ENCODE data around the gene CCDC61. TPM values are rescaled to one million over a fixed set of nuclear protein-coding genes. Genes with fewer than 3 reads are reported as not detected.

CCDC61 gene
- total RNA-seq, 2 experiments from 2014 or later, result 26.5 to 27.0 TPM

Small RNA genes lying within 50 kb of the gene (microRNA-seq; reads per million reads assigned to microRNA genes)
- gene MIR769 (ENCODE audit: borderline microRNAs expressed, borderline replicate concordance), result 152 reads per million, percentile 74 among the genes with 10 or more reads in this experiment

Other genes with a start within 250 kb of the CCDC61 start
- under 1 TPM; 0.64 to 0.85 TPM for gene SIX5, start 226.2 kb upstream of the CCDC61 start, total RNA-seq
- 10 to 100 TPM; 24.1 to 24.4 TPM for gene DMPK, start 213.0 kb upstream of the CCDC61 start, total RNA-seq
- gene DMWD, start 202.6 kb upstream of the CCDC61 start, total RNA-seq, result 10 to 100 TPM; 35.0 to 37.8 TPM
- under 1 TPM; 0.42 to 0.57 TPM for gene RSPH6A, start 180.2 kb upstream of the CCDC61 start, total RNA-seq
- 10 to 100 TPM; 91.0 to 98.0 TPM for gene SYMPK, start 132.3 kb upstream of the CCDC61 start, total RNA-seq
- not detected for gene FOXA3, start 131.1 kb upstream of the CCDC61 start, total RNA-seq
- gene IRF2BP1, start 109.3 kb upstream of the CCDC61 start, total RNA-seq, result 10 to 100 TPM; 17.5 to 19.1 TPM
- gene MYPOP, start 92.9 kb upstream of the CCDC61 start, total RNA-seq, result 10 to 100 TPM in 1 of 2 experiments, 1 to 10 TPM in 1; 9.7 to 11.4 TPM
- gene NANOS2, start 80.7 kb upstream of the CCDC61 start, total RNA-seq, result not detected
- gene NOVA2, start 21.6 kb upstream of the CCDC61 start, total RNA-seq, result under 1 TPM; 0.04 to 0.10 TPM
- gene PGLYRP1, start 27.6 kb downstream of the CCDC61 start, total RNA-seq, result not detected
- gene IGFL4, start 45.5 kb downstream of the CCDC61 start, total RNA-seq, result not detected
- gene IGFL3, start 129.2 kb downstream of the CCDC61 start, total RNA-seq, result not detected
- gene IGFL2, start 152.8 kb downstream of the CCDC61 start, total RNA-seq, result not detected
- not detected for gene IGFL1, start 234.3 kb downstream of the CCDC61 start, total RNA-seq

All from activated CD4-positive, alpha-beta T cell treated with anti-CD3 and anti-CD28 coated beads, Interleukin-2, amount 10 ng/mL, durations not matched to agents 7 days and 5 days (primary cell).